Liver (tissue), 9 donors: ENCODE measurements around the gene FBXO48. TPM values are rescaled to one million over a fixed set of nuclear protein-coding genes. Genes with fewer than 3 reads are reported as not detected.
"Not testable (repeated sequence)": the region's sequence is repeated elsewhere in the genome, so short reads cannot be mapped to it uniquely, and the experiment has no call there.

Experiments used
- DNase-seq: peaks from one replicate; pipeline ENCODE4 v3.0.0-alpha.2; 2017; ENCODE audit warnings: low spot score
- H3K27ac ChIP-seq, 2 donors: one replicate each; pipeline ENCODE4 v1.7.0; 2013; ENCODE audit warnings: inconsistent platforms in 2 of 2, low read length in 2 of 2, control low read depth in 1 of 2, low read depth in 1 of 2, mild to moderate bottlenecking in 1 of 2
- H3K27me3 ChIP-seq, 4 donors: one replicate each; pipeline versions ENCODE4 v1.6.1 to v1.7.0; 2013; ENCODE audit warnings: low read length in 3 of 4, inconsistent platforms in 1 of 4, mild to moderate bottlenecking in 1 of 4, moderate library complexity in 1 of 4; ENCODE audit not compliant: control insufficient read depth in 4 of 4, insufficient read depth in 4 of 4
- H3K36me3 ChIP-seq, 4 donors: one replicate each; pipeline versions ENCODE4 v1.6.1 to v1.7.0; 2013; ENCODE audit warnings: low read length in 3 of 4, mild to moderate bottlenecking in 3 of 4, low read depth in 1 of 4, moderate library complexity in 1 of 4; ENCODE audit not compliant: control insufficient read depth in 4 of 4, insufficient read depth in 3 of 4
- H3K4me1 ChIP-seq, 4 donors: one replicate each; pipeline versions ENCODE4 v1.6.1 to v1.7.0; 2013; ENCODE audit warnings: low read length in 3 of 4, mild to moderate bottlenecking in 3 of 4, moderate library complexity in 1 of 4; ENCODE audit not compliant: control insufficient read depth in 4 of 4, insufficient read depth in 4 of 4
- H3K4me3 ChIP-seq, 3 donors: one replicate each; pipeline versions ENCODE4 v1.6.1 to v1.7.0; 2013; ENCODE audit warnings: low read length in 3 of 3, control low read depth in 1 of 3, low read depth in 1 of 3, mild to moderate bottlenecking in 1 of 3
- H3K9ac ChIP-seq, 2 donors: one replicate each; pipeline ENCODE4 v1.7.0; 2013; ENCODE audit warnings: low read length in 2 of 2, mild to moderate bottlenecking in 2 of 2, moderate library complexity in 2 of 2, control low read depth in 1 of 2, low read depth in 1 of 2
- H3K9me3 ChIP-seq, 4 donors: one replicate each; pipeline versions ENCODE4 v1.6.1 to v1.7.0; 2013; ENCODE audit warnings: low read length in 3 of 4; ENCODE audit not compliant: control insufficient read depth in 4 of 4
- EGR1 ChIP-seq, 2 donors: IDR thresholded peaks; 2 replicates each; pipeline ENCODE4 v1.6.1; 2016 to 2018; ENCODE audit warnings: antibody characterized with exemption in 2 of 2, low read depth in 2 of 2
- FOXA1 ChIP-seq: IDR thresholded peaks from 2 replicates; pipeline ENCODE4 v1.6.1; 2016; ENCODE audit warnings: antibody characterized with exemption
- FOXA2 ChIP-seq: IDR thresholded peaks from 2 replicates; pipeline ENCODE4 v1.6.1; 2016; ENCODE audit warnings: antibody characterized with exemption
- GABPA ChIP-seq, 2 donors: IDR thresholded peaks in 1 of 2; conservative IDR thresholded peaks in 1 of 2; 2 replicates each; pipeline ENCODE4 v1.6.1; 2016; ENCODE audit warnings: antibody characterized with exemption in 2 of 2, mild to moderate bottlenecking in 1 of 2, moderate library complexity in 1 of 2
- HNF4A ChIP-seq, 2 donors: conservative IDR thresholded peaks; 2 replicates each; pipeline ENCODE4 v1.6.1; 2016; ENCODE audit warnings: antibody characterized with exemption in 2 of 2, mild to moderate bottlenecking in 2 of 2
- HNF4G ChIP-seq: IDR thresholded peaks from 2 replicates; pipeline ENCODE4 v1.6.1; 2016; ENCODE audit warnings: antibody characterized with exemption
- JUND ChIP-seq, 2 donors: IDR thresholded peaks; 2 replicates each; pipeline ENCODE4 v1.6.1; 2016; ENCODE audit warnings: antibody characterized with exemption in 2 of 2
- NR2F2 ChIP-seq: IDR thresholded peaks from 2 replicates; pipeline ENCODE4 v1.6.1; 2016; ENCODE audit warnings: antibody characterized with exemption
- RAD21 ChIP-seq, 2 donors: IDR thresholded peaks; 2 replicates each; pipeline ENCODE4 v1.6.1; 2016; ENCODE audit warnings: antibody characterized with exemption in 2 of 2, mild to moderate bottlenecking in 2 of 2
- REST ChIP-seq: IDR thresholded peaks from 2 replicates; pipeline ENCODE4 v1.6.1; 2016; ENCODE audit warnings: antibody characterized with exemption, mild to moderate bottlenecking
- RXRA ChIP-seq, 2 donors: IDR thresholded peaks; 2 replicates each; pipeline ENCODE4 v1.6.1; 2017 to 2018; ENCODE audit warnings: antibody characterized with exemption in 2 of 2, mild to moderate bottlenecking in 1 of 2
- TAF1 ChIP-seq: conservative IDR thresholded peaks from 2 replicates; pipeline ENCODE4 v1.6.1; 2016; ENCODE audit warnings: antibody characterized with exemption, mild to moderate bottlenecking
- YY1 ChIP-seq: IDR thresholded peaks from 2 replicates; pipeline ENCODE4 v1.6.1; 2016; ENCODE audit warnings: antibody characterized with exemption, mild to moderate bottlenecking
- ZBTB33 ChIP-seq: IDR thresholded peaks from 2 replicates; pipeline ENCODE4 v1.6.1; 2016; ENCODE audit warnings: antibody characterized with exemption
- WGBS: extraction: QIAGEN DNeasy Blood & Tissue Kit; methylation state at CpG from one replicate; pipeline ENCODE4 v1.1.7; 2013; 5-methylcytosine and 5-hydroxymethylcytosine counted together
- polyA plus RNA-seq, 2 donors: library from polyadenylated mRNA; stranded (reverse) in 1 of 2; unstranded in 1 of 2; fragments of 200-250 nt in 1 of 2; fragments of >200 nt in 1 of 2; fragmentation: Nextera tagmentation in 1 of 2; extraction: Ambion mirVana in 1 of 2; gene quantifications; one replicate each; pipeline versions ENCODE4 v1.2.1 to v1.2.3, GENCODE V29; 2013 to 2015
- total RNA-seq, 2 donors: library from RNA; depleted of rRNA; stranded (reverse); fragments of >200 nt; gene quantifications; one replicate each; pipeline ENCODE4 v1.2.3, GENCODE V29; 2014
- TF ChIP-seq, protein P1 (sequence below): IDR thresholded peaks from 2 replicates; pipeline ENCODE4 v1.6.1; 2016; ENCODE audit warnings: antibody characterized with exemption
- TF ChIP-seq, protein P2 (sequence below): fragments of 150-350 bp; IDR thresholded peaks from 2 replicates; pipeline ENCODE4 v1.5.1; 2017; ENCODE audit warnings: improper control_type of control experiment, low read depth, low read length; ENCODE audit not compliant: missing input control
- TF ChIP-seq, protein P3 (sequence below): IDR thresholded peaks from 2 replicates; pipeline ENCODE4 v1.6.1; 2016; ENCODE audit warnings: antibody characterized with exemption
- donor health status: healthy.
- donor health status: healthy.
- donor health status: healthy.
- donor health status: healthy.
- donor health status: healthy.

The FBXO48 gene
- total and polyA plus RNA-seq, 4 donors, result 0.45 to 1.0 (median 0.75) TPM

GRCh38 chr2:68447118-68447517, 20.0 kb downstream of the FBXO48 start:
- H3K9ac ChIP-seq, result no peak overlapping the region
- TF ChIP-seq FOXA1, result no peak
- TF ChIP-seq EGR1 (IDR thresholded peaks at IDR 0.05; ENCODE audit: low read depth in 2 of 2), result no peak
- TF ChIP-seq HNF4A (conservative IDR thresholded peaks at IDR 0.05), result no peak
- TF ChIP-seq, protein P1, sequence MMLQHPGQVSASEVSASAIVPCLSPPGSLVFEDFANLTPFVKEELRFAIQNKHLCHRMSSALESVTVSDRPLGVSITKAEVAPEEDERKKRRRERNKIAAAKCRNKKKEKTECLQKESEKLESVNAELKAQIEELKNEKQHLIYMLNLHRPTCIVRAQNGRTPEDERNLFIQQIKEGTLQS, result no peak
- TF ChIP-seq RXRA (IDR thresholded peaks at IDR 0.05), result no peak
- no peak for TF ChIP-seq FOXA2
- no peak for TF ChIP-seq REST
- no peak for DNase-seq
- WGBS, result 86% methylated on average over 16 of the region's 16 CpGs
- H3K4me3 ChIP-seq, result no peak overlapping the region
- no peak overlapping the region for H3K27ac ChIP-seq
- H3K36me3 ChIP-seq, result no peaks in the 10 kb centered on the region
- peaks cover 0 to 4% (median 1%) of the 10 kb centered on the region in 4 donors for H3K9me3 ChIP-seq
- no peaks in the 10 kb centered on the region for H3K4me1 ChIP-seq
- no peaks in the 10 kb centered on the region for H3K27me3 ChIP-seq

DNA sequence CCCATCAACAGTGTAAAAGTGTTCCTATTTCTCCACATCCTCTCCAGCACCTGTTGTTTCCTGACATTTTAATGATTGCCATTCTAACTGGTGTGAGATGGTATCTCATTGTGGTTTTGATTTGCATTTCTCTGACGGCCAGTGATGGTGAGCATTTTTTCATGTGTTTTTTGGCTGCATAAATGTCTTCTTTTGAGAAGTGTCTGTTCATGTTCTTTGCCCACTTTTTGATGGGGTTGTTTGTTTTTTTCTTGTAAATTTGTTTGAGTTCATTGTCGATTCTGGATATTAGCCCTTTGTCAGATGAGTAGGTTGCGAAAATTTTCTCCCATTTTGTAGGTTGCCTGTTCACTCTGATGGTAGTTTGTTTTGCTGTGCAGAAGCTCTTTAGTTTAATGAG, 20.7 kb downstream of the FBXO48 start:
- H3K4me1 ChIP-seq, H3K9ac ChIP-seq, H3K27me3 ChIP-seq, H3K27ac ChIP-seq, H3K9me3 ChIP-seq, H3K4me3 ChIP-seq, H3K36me3 ChIP-seq, DNase-seq: not testable (repeated sequence)
- WGBS, result 88% methylated on average over 2 of the region's 3 CpGs

DNA sequence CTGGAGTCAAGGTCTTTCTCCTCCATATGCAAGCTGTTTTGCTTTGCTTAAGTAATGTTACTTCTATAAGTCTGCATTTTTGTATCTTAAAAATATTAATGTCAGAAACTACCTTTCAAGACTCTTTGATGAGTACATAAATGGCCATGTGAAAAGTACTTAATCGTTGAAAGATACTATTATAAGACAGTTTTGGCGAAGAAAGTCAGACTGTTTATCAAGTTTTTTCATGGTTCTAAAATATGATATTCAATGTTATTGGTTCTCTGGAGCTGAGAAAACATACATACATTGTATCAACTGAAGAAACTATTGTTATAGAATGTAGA, 25.1 kb downstream of the FBXO48 start:
- 94% methylated on average over 2 of the region's 2 CpGs for WGBS
- no peak overlapping the region for H3K9ac ChIP-seq
- no peaks in the 10 kb centered on the region for H3K36me3 ChIP-seq
- DNase-seq, result no peak
- no peak overlapping the region for H3K27ac ChIP-seq
- H3K9me3 ChIP-seq, result no peaks in the 10 kb centered on the region
- H3K4me3 ChIP-seq, result no peak overlapping the region
- H3K27me3 ChIP-seq, result no peaks in the 10 kb centered on the region
- H3K4me1 ChIP-seq, result peaks cover 2 to 18% (median 8%) of the 10 kb centered on the region in 4 donors
- TF ChIP-seq, protein P1, result no peak
- TF ChIP-seq, protein P2, sequence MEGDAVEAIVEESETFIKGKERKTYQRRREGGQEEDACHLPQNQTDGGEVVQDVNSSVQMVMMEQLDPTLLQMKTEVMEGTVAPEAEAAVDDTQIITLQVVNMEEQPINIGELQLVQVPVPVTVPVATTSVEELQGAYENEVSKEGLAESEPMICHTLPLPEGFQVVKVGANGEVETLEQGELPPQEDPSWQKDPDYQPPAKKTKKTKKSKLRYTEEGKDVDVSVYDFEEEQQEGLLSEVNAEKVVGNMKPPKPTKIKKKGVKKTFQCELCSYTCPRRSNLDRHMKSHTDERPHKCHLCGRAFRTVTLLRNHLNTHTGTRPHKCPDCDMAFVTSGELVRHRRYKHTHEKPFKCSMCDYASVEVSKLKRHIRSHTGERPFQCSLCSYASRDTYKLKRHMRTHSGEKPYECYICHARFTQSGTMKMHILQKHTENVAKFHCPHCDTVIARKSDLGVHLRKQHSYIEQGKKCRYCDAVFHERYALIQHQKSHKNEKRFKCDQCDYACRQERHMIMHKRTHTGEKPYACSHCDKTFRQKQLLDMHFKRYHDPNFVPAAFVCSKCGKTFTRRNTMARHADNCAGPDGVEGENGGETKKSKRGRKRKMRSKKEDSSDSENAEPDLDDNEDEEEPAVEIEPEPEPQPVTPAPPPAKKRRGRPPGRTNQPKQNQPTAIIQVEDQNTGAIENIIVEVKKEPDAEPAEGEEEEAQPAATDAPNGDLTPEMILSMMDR, result no peak
- TF ChIP-seq REST, result no peak
- TF ChIP-seq, protein P3, sequence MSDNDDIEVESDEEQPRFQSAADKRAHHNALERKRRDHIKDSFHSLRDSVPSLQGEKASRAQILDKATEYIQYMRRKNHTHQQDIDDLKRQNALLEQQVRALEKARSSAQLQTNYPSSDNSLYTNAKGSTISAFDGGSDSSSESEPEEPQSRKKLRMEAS, result no peak
- TF ChIP-seq JUND (IDR thresholded peaks at IDR 0.05), result no peak
- TF ChIP-seq RAD21 (IDR thresholded peaks at IDR 0.05), result no peak
- TF ChIP-seq TAF1, result no peak
- TF ChIP-seq NR2F2, result no peak
- no peak for TF ChIP-seq GABPA (IDR thresholded peaks at IDR 0.05 in 1 of 2, conservative IDR thresholded peaks at IDR 0.05 in 1 of 2)
- TF ChIP-seq RXRA (IDR thresholded peaks at IDR 0.05), result no peak
- TF ChIP-seq EGR1 (IDR thresholded peaks at IDR 0.05; ENCODE audit: low read depth in 2 of 2), result no peak
- no peak for TF ChIP-seq HNF4A (conservative IDR thresholded peaks at IDR 0.05)
- TF ChIP-seq ZBTB33, result no peak
- no peak for TF ChIP-seq YY1
- no peak for TF ChIP-seq HNF4G
